ENCODE data around the gene AP3B1. TPM values are rescaled to one million over a fixed set of nuclear protein-coding genes. Genes with fewer than 3 reads are reported as not detected.
"Not testable (repeated sequence)": the region's sequence is repeated elsewhere in the genome, so short reads cannot be mapped to it uniquely, and the experiment has no call there.

AP3B1 gene
- total RNA-seq, 4 donors from 2014 or later: 52.6 to 74.3 (median 58.9) TPM

- Histone ChIP-seq H3K4me1 (no peaks in the 10 kb centered on the region), H3K4me3 (no peak overlapping the region), H3K36me3 (no peaks in the 10 kb centered on the region), H3K9me3 (no peaks in the 10 kb centered on the region), H3K27me3 (no peaks in the 10 kb centered on the region), H3K27ac (no peak overlapping the region)
- TF ChIP-seq CTCF (IDR thresholded peaks at IDR 0.05) (no peak), POLR2A (IDR thresholded peaks at IDR 0.05) (no peak)
- no peak for DNase-seq
Measured at GRCh38 chr5:78056901-78057514, 237.5 kb downstream of the AP3B1 start.

- H3K27ac ChIP-seq: no peak overlapping the region
- H3K36me3 ChIP-seq: no peaks in the 10 kb centered on the region
- TF ChIP-seq CTCF (IDR thresholded peaks at IDR 0.05): no peak
- no peak for TF ChIP-seq POLR2A (IDR thresholded peaks at IDR 0.05)
- no peaks in the 10 kb centered on the region for H3K9me3 ChIP-seq
- H3K4me3 ChIP-seq: no peak overlapping the region
- H3K27me3 ChIP-seq: no peaks in the 10 kb centered on the region
- no peaks in the 10 kb centered on the region for H3K4me1 ChIP-seq
- DNase-seq: no peak
Measured at GRCh38 chr5:78056053-78056452, 238.4 kb downstream of the AP3B1 start.

GRCh38 chr5:78050888-78051287, 243.6 kb downstream of the AP3B1 start:
- no peaks in the 10 kb centered on the region for H3K36me3 ChIP-seq
- H3K27ac ChIP-seq: no peak overlapping the region
- no peaks in the 10 kb centered on the region for H3K27me3 ChIP-seq
- H3K9me3 ChIP-seq: no peaks in the 10 kb centered on the region
- no peak for DNase-seq
- no peak overlapping the region for H3K4me3 ChIP-seq
- no peaks in the 10 kb centered on the region for H3K4me1 ChIP-seq
- TF ChIP-seq POLR2A (IDR thresholded peaks at IDR 0.05) (no peak), CTCF (IDR thresholded peaks at IDR 0.05) (no peak)

GRCh38 chr5:78046823-78047222, 247.7 kb downstream of the AP3B1 start:
- not testable (repeated sequence) for H3K4me3 ChIP-seq, H3K4me1 ChIP-seq, H3K27me3 ChIP-seq, DNase-seq, H3K9me3 ChIP-seq, H3K27ac ChIP-seq, H3K36me3 ChIP-seq

- no peaks in the 10 kb centered on the region for H3K9me3 ChIP-seq
- H3K4me1 ChIP-seq: no peaks in the 10 kb centered on the region
- DNase-seq: no peak
- H3K27ac ChIP-seq: no peak overlapping the region
- no peaks in the 10 kb centered on the region for H3K27me3 ChIP-seq
- no peaks in the 10 kb centered on the region for H3K36me3 ChIP-seq
- TF ChIP-seq POLR2A (IDR thresholded peaks at IDR 0.05): no peak
- no peak for TF ChIP-seq CTCF (IDR thresholded peaks at IDR 0.05)
- no peak overlapping the region for H3K4me3 ChIP-seq
Measured at GRCh38 chr5:78046006-78046405, 248.5 kb downstream of the AP3B1 start.

GRCh38 chr5:78041805-78042204, 252.7 kb downstream of the AP3B1 start:
- DNase-seq: no peak
- H3K27me3 ChIP-seq: no peaks in the 10 kb centered on the region
- no peaks in the 10 kb centered on the region for H3K9me3 ChIP-seq
- no peaks in the 10 kb centered on the region for H3K4me1 ChIP-seq
- peaks cover 0 to 13% (median 0%) of the 10 kb centered on the region in 3 donors for H3K36me3 ChIP-seq
- H3K27ac ChIP-seq: no peak overlapping the region
- TF ChIP-seq CTCF (IDR thresholded peaks at IDR 0.05) (no peak), POLR2A (IDR thresholded peaks at IDR 0.05) (no peak)
- H3K4me3 ChIP-seq: no peak overlapping the region

Measured in Peyer's patch (tissue), 4 donors.